Inflammatory macrophage treated with lipopolysaccharide for 1 hour (primary cell): ENCODE data around the gene DNMT3A.
"Not testable (repeated sequence)": the region's sequence is repeated elsewhere in the genome, so short reads cannot be mapped to it uniquely, and the experiment has no call there.

Experiments used
- DNase-seq, 2 donors: peaks; one replicate each; pipeline ENCODE4 v3.0.0-alpha.2; 2020 to 2022

DNMT3A gene

GRCh38 chr2:25230198-25230947 is 111.4 kb downstream of the DNMT3A start:
- no peak for DNase-seq

- DNase-seq = no peak
Measured at GRCh38 chr2:25229279-25230197, 112.2 kb downstream of the DNMT3A start.

- peak; percentile 63 to 70 for DNase-seq
Measured at GRCh38 chr2:25228848-25229278, 112.9 kb downstream of the DNMT3A start.

DNA sequence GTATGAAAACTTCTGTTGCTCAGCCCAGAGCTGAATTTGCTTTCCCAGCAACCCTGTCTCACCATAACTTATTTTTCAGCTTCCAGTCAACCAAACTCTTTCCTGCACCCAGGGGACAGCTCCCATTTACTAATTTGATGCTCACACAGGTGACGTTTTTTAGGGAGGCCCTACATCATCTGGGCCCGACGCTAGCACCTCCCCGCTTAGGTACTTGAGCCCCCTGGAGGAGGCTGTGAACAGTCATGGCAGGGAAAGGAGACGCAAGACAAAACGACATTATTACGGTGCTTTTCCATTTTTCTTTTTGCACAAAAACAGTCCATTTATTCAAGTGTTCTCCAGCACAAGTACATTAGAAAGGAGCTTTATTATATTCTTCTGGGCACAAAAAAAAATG is 114.1 kb downstream of the DNMT3A start:
- no peak for DNase-seq

GRCh38 chr2:25226827-25227226 is 114.9 kb downstream of the DNMT3A start:
- DNase-seq = no peak

GRCh38 chr2:25222477-25223121 is 119.1 kb downstream of the DNMT3A start:
- no peak for DNase-seq

DNA sequence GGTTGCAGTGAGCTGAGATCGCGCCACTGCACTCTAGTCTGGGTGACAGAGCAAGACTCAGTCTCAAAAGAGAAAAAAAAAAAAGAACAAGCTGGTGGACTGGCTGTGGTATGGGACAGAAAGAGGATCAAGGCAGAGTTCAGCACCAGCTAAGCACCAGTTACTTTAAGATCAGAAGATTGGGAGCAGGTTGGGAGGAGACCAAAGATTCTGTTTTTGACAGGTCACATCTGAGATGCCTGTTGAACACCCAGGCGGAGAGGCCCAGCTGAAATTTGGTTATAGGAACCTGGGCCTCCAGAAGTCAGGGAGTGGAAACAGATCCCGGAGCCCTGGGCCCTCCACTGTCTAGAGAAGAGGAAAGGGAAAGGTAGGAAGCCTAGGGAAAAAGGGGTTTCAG is 120.1 kb downstream of the DNMT3A start:
- no peak for DNase-seq

DNA sequence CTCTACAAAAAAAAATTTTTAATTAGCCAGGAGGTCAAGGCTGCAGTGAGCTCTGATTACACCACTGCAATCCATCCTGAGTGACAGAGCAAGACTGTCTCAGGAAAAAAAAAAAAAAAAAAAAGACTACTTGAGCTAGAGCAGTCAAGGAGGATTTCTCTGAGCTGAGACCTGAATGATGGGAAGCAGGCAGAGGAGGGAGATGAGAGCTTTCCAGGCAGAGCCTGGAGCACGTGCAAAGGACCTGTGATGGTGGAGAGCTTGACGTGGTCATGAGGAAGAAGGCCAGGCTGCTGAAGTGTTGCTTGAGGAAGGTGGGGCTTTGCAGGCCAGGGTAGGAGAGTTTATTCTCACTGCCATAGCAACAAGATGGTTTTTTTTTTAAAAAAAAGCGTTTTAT is 121.4 kb downstream of the DNMT3A start:
- DNase-seq = no peak

- no peak for DNase-seq
Measured at GRCh38 chr2:25219621-25220020, 122.1 kb downstream of the DNMT3A start.

DNA sequence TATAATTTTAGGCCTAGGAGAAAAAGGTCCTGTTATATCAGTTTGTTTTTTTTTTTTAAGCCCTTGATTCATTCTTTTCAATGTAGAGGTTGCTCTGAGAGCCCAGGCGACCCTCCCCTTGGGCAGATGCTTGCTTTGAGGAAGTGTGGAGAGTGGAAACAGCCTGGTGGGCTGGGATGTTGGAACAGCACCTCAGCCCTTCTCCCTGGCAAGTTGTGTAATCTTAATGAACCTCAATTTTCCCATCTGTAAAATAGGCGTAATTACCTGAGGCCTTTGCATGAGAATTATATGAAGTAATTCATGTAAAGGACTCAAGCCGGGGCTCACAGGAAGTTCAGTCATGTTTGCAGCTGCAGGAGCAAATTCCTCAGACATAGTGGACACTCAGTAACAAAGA is 123.6 kb downstream of the DNMT3A start:
- no peak for DNase-seq

- DNase-seq = peak in 1 of 2 donors; percentile 17
Measured at GRCh38 chr2:25215948-25216679, 125.6 kb downstream of the DNMT3A start.

DNA sequence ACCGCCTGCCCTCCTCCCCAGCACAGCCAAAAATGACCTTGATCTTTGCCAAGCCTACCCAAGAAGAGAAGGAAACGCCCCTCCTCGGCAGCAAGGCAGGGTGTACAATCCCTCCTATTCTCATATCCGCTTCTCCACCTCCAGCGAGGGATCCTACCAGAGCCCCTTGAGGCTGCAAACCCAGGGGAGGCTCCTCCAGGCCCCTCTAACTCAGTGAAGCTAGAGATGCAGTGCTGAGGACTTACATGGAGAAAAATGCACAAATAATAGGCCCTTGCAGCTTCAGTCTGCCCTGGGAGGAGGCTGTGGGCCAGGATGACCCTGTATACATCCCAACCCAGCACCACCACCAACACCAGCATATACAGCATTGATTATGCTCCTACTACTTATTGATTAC is 126.5 kb downstream of the DNMT3A start:
- DNase-seq = no peak

DNA sequence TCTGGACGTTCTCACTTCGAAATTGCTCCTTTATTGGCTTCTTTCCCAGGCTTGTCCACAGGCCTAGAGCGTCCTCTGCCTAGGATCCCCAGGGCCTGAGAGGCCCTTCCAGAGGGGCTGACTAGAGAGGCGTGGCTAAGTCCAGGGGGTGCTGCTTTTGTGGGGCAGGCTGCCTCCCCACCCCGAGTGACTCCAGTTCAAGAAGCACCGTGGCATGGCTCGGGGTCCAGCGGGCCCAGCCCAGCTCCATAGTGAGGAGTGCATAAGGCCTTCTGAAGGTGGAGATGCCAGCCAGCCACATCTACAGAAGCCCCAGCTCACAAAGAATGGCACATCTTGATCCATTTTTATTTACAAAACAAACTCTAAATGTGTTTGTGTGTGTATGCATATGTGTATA is 128.5 kb downstream of the DNMT3A start:
- DNase-seq = no peak

- not testable (repeated sequence) for DNase-seq
Measured at GRCh38 chr2:25210923-25211322, 130.8 kb downstream of the DNMT3A start.

GRCh38 chr2:25207078-25207545 is 134.6 kb downstream of the DNMT3A start:
- peak; percentile 49 to 67 for DNase-seq

DNA sequence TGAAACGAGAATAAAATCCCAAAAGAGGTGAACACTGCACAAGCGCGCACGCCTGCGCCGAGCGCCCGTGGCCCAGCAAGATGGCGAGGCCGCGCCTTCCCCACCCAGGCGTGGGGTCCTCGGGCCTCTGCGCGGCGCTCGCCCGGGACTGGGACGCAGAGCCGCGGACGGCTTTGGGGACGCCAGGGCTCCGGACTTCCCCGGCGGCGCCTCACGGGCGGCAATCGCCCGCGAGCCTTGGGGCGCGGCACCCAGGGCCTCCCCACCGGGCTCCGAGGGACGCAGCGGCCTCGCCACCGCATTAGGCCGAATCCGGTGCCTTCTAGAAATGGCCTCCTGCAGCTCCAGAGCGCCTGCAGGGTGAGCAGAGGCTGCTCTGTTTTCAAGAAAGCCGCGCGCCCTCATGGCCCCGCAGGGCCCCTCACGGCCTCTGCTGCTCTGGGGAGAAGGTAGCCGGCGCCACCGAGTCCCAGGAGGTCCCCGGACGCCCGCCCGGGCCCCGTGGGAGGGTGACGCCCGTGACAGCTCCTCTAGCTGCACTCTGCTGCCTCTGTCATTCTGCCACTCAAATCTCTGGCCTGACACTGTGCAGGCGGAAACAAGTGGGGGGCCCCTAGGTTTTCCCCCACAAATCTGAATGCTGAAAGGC is 137.4 kb downstream of the DNMT3A start:
- no peak for DNase-seq

- DNase-seq = peak; percentile 18 to 46
Measured at GRCh38 chr2:25202275-25202674, 139.4 kb downstream of the DNMT3A start.

DNA sequence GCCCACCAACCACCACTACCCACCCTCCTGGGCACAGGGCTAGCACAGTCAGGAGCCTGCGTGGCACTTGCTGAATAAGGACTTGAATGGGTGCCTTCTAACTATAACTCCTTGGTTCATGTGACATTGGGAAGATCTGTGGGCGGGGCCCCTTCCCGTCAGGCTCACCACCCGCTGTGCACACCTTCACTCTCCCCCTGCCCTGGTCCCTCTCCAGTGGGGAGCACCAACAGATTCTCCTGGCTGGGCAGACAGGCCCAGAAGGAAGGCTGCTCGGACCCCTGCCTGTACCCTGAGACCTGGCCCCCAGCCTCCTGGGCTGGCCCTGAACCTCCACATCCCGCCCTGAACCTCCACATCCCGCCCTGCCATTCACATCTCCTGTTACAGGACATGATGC is 139.9 kb downstream of the DNMT3A start:
- DNase-seq = no peak

- DNase-seq = no peak
Measured at GRCh38 chr2:25201265-25201664, 140.5 kb downstream of the DNMT3A start.

DNA sequence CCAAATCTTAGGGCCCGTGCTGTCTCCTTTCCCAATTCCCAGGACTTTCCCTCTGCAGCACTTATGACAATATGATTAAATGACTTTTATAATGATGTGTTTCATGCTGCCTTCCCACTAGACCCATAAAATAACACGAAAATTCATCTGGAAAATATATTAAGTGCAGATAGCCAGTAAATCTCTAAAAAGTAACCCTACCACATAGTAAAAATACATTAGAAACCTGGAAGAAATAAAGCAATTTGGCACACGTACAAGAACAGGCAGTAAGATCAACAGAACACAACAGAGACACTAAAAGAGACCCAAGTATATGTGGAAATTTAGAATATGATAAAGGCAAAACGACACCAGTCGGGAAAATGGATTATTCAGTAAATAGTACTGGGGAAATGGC is 143.1 kb downstream of the DNMT3A start:
- no peak for DNase-seq

GRCh38 chr2:25198209-25198525 is 143.6 kb downstream of the DNMT3A start:
- DNase-seq = peak in 1 of 2 donors; percentile 5
